ENCODE results near the gene SMAD4. TPM values are rescaled to one million over a fixed set of nuclear protein-coding genes. Genes with fewer than 3 reads are reported as not detected.
A peak's percentile ranks its signal among the peaks of the same experiment; 100 is the strongest.

SMAD4 gene
- total and polyA plus RNA-seq, 3 experiments from 2014 or later, result 62.4 to 84.3 (median 81.9) TPM

DNA sequence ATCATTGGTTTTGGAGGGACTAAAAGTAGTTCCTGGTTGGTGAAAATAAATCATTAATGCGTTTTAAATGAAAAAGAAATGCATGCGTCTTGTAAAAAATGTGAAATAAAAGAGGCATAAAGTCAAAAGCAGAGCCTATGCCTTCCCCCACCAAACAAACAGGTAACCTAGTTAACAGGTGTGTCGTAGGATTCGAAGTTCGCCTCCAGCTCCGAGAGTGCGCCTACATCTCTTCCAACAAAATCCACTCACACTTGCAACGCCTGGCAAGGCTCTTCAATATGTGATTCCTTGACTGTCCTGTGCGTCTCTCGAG lies 677 bp upstream of the SMAD4 start:
- peak in 1 of 5 donors; percentile 12 for DNase-seq
- H3K4me1 Mint-ChIP-seq, result peaks cover 33 to 63% (median 53%) of the 10 kb centered on the region in 3 donors
- Histone ChIP-seq H3K36me3 (ENCODE audit: insufficient read depth, low read length) (no peaks in the 10 kb centered on the region), H3K4me1 (ENCODE audit: insufficient read depth, low read length) (peaks cover 52% of the 10 kb centered on the region), H3K27me3 (ENCODE audit: insufficient read depth, low read length, poor library complexity, severe bottlenecking) (no peaks in the 10 kb centered on the region), H3K9me3 (ENCODE audit: low read length) (no peaks in the 10 kb centered on the region), H3K4me3 (ENCODE audit: low read length) (peak overlapping the region; percentile 77), H3K27ac (ENCODE audit: low read depth, low read length) (peak overlapping the region; percentile 75)
- H3K27me3 Mint-ChIP-seq, result peaks cover 0 to 4% of the 10 kb centered on the region in 2 donors
- POLR2A ChIA-PET, result interaction anchor here (0.6 to 4.0 kb wide), 9 partner anchors 9 to 168 kb away, joined by 3 to 44 read pairs (median 5); partner anchors contain the start of genes ELAC1, ME2 and MEX3C
- H3K36me3 Mint-ChIP-seq, result peaks cover 0 to 30% (median 4%) of the 10 kb centered on the region in 3 donors
- H3K27ac Mint-ChIP-seq, result peak overlapping the region; percentile 97 to 100 (median 99)
- no peaks in the 10 kb centered on the region for H3K9me3 Mint-ChIP-seq
- peak overlapping the region; percentile 94 to 98 (median 97) for H3K4me3 Mint-ChIP-seq
- CTCF ChIA-PET, result interaction anchor here (1.0 to 2.6 kb wide), 6 partner anchors 12 to 168 kb away, joined by 3 to 10 read pairs (median 6); partner anchors contain the start of genes ELAC1, ME2 and MEX3C

DNA sequence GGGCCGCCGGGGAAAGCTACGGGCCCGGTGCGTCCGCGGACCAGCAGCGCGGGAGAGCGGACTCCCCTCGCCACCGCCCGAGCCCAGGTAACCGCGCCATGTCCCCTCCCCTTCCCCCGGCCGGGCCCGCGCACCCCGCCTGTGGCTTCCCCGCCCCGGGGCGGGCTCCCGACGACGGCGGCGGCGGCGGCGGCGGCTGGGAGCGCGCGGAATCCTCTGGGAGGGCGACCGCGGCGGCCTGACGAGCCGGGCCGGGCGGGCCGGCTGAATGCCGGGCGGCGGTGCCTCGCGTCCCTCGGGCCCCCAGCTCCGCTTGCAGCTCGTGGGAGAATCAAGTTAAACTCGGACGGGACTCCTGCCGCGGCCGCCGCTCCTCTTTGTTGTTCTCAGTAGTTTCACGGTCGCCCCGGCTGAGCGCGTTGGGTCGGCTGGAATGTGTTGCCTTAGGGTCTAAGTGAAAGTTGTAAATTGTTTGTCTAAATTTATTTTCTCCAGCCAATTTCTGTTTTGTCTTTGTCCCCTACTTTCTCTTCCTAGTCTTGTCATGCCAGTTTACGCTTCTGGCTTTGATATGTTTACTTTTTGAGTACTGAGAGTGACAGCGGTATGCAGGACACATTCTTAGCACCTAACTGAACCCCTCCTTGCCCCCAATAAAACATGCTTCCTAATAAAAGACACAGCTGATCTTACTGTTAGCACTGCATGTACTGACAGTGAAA lies 685 bp downstream of the SMAD4 start:
- H3K36me3 Mint-ChIP-seq, result peaks cover 0 to 39% (median 9%) of the 10 kb centered on the region in 3 donors
- H3K27ac Mint-ChIP-seq, result peak overlapping the region; percentile 95 to 99 (median 98)
- H3K27ac ChIP-seq (ENCODE audit: low read depth, low read length), result peak overlapping the region; percentile 75
- peaks cover 61% of the 10 kb centered on the region for H3K4me1 ChIP-seq (ENCODE audit: insufficient read depth, low read length)
- H3K4me1 Mint-ChIP-seq, result peaks cover 47 to 77% (median 65%) of the 10 kb centered on the region in 3 donors
- H3K4me3 ChIP-seq (ENCODE audit: low read length), result peak overlapping the region; percentile 64
- CTCF ChIA-PET, result interaction anchor here (1.2 to 2.6 kb wide), 6 partner anchors 10 to 166 kb away, joined by 4 to 10 read pairs (median 6); partner anchors contain the start of genes ELAC1, ME2 and MEX3C
- no peaks in the 10 kb centered on the region for H3K9me3 Mint-ChIP-seq
- H3K4me3 Mint-ChIP-seq, result peak overlapping the region; percentile 95 to 99 (median 98)
- H3K27me3 ChIP-seq (ENCODE audit: insufficient read depth, low read length, poor library complexity, severe bottlenecking), result no peaks in the 10 kb centered on the region
- H3K9me3 ChIP-seq (ENCODE audit: low read length), result no peaks in the 10 kb centered on the region
- POLR2A ChIA-PET, result interaction anchor here (0.7 to 4.0 kb wide), 8 partner anchors 7 to 203 kb away, joined by 3 to 44 read pairs (median 6); partner anchors contain the start of genes ELAC1, ME2 and MEX3C
- DNase-seq, result peak; percentile 61 to 79 (median 69)
- H3K36me3 ChIP-seq (ENCODE audit: insufficient read depth, low read length), result no peaks in the 10 kb centered on the region
- peaks cover 0 to 4% of the 10 kb centered on the region in 2 donors for H3K27me3 Mint-ChIP-seq

DNA sequence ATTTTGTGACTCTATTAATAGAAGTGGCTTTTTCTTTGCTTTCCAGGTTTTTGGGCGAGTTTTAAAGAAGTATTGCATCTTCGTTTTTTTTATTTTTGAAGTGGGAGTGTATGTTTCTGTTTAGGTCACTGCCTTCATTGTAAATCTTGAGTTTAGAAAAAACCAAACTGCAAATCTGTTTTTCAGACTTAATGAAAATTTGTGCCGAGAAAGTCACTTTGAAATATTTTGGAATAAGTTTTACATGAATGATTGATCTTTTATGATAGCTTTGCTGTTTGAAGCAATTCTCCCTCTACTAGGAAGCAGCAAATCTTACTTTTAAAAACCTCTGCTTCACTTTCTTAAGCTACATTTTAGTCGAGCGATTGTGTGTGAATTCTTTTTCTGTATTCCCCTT lies 2.2 kb downstream of the SMAD4 start:
- no peak overlapping the region for H3K27ac ChIP-seq (ENCODE audit: low read depth, low read length)
- peaks cover 0 to 41% (median 9%) of the 10 kb centered on the region in 3 donors for H3K36me3 Mint-ChIP-seq
- H3K36me3 ChIP-seq (ENCODE audit: insufficient read depth, low read length), result no peaks in the 10 kb centered on the region
- no peaks in the 10 kb centered on the region for H3K9me3 ChIP-seq (ENCODE audit: low read length)
- H3K9me3 Mint-ChIP-seq, result no peaks in the 10 kb centered on the region
- H3K4me1 Mint-ChIP-seq, result peaks cover 62 to 91% (median 76%) of the 10 kb centered on the region in 3 donors
- POLR2A ChIA-PET, result interaction anchor here (4.0 kb wide), 1 partner anchor 65 kb away, joined by 44 read pairs; the partner anchor contains the start of gene ELAC1
- H3K27ac Mint-ChIP-seq, result peak overlapping the region; percentile 7 to 97 (median 70)
- H3K4me3 ChIP-seq (ENCODE audit: low read length), result no peak overlapping the region
- CTCF ChIA-PET, result interaction anchor here (1.4 kb wide), 1 partner anchor 19 kb away, joined by 7 read pairs; no protein-coding TSS in a partner anchor
- peaks cover 66% of the 10 kb centered on the region for H3K4me1 ChIP-seq (ENCODE audit: insufficient read depth, low read length)
- H3K27me3 Mint-ChIP-seq, result peaks cover 0 to 4% of the 10 kb centered on the region in 2 donors
- no peak for DNase-seq
- H3K27me3 ChIP-seq (ENCODE audit: insufficient read depth, low read length, poor library complexity, severe bottlenecking), result no peaks in the 10 kb centered on the region
- peak overlapping the region; percentile 95 to 99 (median 98) for H3K4me3 Mint-ChIP-seq

DNA sequence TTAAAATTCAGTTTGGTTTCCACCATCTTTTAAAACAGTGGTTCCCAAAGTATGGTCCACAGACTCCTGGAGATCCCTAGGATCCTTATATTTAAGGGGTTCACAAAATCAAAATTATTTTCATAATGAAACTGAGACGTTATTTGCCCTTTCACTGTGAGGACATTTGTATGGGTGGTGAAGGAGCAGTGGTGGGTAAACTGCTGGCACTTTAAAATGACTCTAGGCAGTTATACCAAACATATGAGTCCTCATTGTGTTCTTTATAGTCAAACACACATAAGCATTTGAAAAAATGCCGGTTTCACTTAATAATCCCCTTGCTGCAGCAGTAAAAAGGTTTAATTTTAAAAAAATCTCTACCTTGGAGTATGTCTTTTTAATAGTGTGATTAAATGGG lies 7.2 kb downstream of the SMAD4 start:
- no peak overlapping the region for H3K27ac ChIP-seq (ENCODE audit: low read depth, low read length)
- Mint-ChIP-seq H3K36me3 (peaks cover 0 to 22% (median 9%) of the 10 kb centered on the region in 3 donors), H3K9me3 (no peaks in the 10 kb centered on the region), H3K4me3 (peak overlapping the region in 5 of 7 donors; percentile 4 to 49 (median 34)), H3K27me3 (no peaks in the 10 kb centered on the region), H3K27ac (peak overlapping the region in 2 of 8 donors; percentile 57 to 76), H3K4me1 (peaks cover 80 to 99% (median 97%) of the 10 kb centered on the region in 3 donors)
- ChIA-PET CTCF (interaction anchor here (0.9 kb wide), 1 partner anchor 15 kb away, joined by 3 read pairs; no protein-coding TSS in a partner anchor), POLR2A (no interaction called here)
- H3K4me1 ChIP-seq (ENCODE audit: insufficient read depth, low read length), result peaks cover 86% of the 10 kb centered on the region
- H3K9me3 ChIP-seq (ENCODE audit: low read length), result no peaks in the 10 kb centered on the region
- no peak overlapping the region for H3K4me3 ChIP-seq (ENCODE audit: low read length)
- no peaks in the 10 kb centered on the region for H3K27me3 ChIP-seq (ENCODE audit: insufficient read depth, low read length, poor library complexity, severe bottlenecking)
- DNase-seq, result no peak
- no peaks in the 10 kb centered on the region for H3K36me3 ChIP-seq (ENCODE audit: insufficient read depth, low read length)

DNA sequence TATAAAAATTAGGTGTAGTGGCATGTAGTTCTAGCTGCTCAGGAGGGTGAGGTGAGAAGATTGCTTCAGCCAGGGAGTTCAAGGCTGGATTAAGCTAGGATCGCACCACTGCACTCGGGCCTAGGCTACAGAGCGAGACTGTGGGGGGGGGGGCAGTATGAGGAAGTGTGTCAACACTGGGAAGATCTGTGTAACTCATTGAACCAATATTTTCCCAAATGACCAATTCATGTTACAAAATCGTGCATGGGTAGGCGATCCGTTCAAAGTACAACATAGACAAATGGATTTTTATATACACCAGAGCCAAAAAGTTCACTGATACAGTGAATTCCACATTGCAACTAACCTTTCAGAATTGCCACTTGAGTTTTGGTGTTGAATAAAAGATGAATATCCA lies 8.1 kb downstream of the SMAD4 start:
- Mint-ChIP-seq H3K9me3 (no peaks in the 10 kb centered on the region), H3K27ac (peak overlapping the region in 4 of 8 donors; percentile 39 to 84 (median 66)), H3K4me3 (peak overlapping the region in 4 of 7 donors; percentile 4 to 49 (median 34)), H3K36me3 (peaks cover 0 to 16% (median 9%) of the 10 kb centered on the region in 3 donors), H3K4me1 (peaks cover 82 to 99% (median 99%) of the 10 kb centered on the region in 3 donors), H3K27me3 (no peaks in the 10 kb centered on the region)
- no peaks in the 10 kb centered on the region for H3K9me3 ChIP-seq (ENCODE audit: low read length)
- no peak for DNase-seq
- POLR2A ChIA-PET, result interaction anchor here (1.0 kb wide), 2 partner anchors 8 to 159 kb away, joined by 6 read pairs; partner anchors contain the start of genes ME2 and SMAD4
- H3K27ac ChIP-seq (ENCODE audit: low read depth, low read length), result no peak overlapping the region
- H3K27me3 ChIP-seq (ENCODE audit: insufficient read depth, low read length, poor library complexity, severe bottlenecking), result no peaks in the 10 kb centered on the region
- CTCF ChIA-PET, result interaction anchor here (1.2 kb wide), 1 partner anchor 16 kb away, joined by 4 read pairs; no protein-coding TSS in a partner anchor
- no peaks in the 10 kb centered on the region for H3K36me3 ChIP-seq (ENCODE audit: insufficient read depth, low read length)
- H3K4me3 ChIP-seq (ENCODE audit: low read length), result no peak overlapping the region
- H3K4me1 ChIP-seq (ENCODE audit: insufficient read depth, low read length), result peaks cover 88% of the 10 kb centered on the region

DNA sequence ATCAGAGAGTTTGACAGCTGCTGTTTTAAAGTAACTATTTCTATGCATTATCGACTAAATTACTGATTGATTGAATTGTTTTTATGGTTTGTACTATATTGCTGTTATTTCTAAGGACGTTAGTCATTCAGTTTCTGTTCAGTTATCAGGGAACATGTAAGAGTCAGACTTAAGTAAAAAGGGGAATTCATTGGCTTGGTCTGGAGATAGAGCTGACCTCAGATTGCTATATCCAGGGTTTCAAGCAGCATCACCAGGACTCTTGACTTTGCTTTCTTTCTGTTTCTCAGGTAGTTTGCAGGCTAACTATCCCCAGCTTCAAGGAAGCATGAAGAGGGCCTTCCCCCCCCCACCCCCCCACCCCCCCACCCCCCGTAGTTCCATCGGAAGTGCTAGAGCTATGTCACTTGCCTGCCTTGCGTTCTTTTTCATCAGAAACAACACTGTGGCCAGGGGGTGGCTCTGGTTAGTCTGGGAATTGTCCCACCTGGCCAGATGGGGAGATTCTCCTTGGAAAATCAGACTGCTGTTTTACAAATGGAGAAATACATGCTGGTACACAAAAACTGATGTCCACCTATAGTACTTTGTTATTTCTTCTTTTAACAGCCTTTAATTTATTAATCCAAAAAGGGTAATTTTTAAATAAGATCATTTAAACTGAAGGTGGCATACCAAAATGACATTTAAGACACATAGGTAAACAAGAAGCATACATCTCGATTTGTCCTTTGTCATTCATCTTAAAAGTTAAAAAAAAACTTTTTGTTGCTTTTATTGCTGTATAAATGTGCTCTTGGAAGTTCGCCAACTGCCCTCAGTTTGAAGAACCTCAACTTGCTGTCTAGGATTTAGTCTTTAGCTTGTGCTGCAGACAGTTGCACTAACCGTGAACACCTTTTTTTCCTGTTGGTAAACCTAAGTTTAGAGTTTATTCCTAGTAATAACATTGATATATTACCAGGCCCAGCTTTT lies 9.4 kb downstream of the SMAD4 start:
- peaks cover 86 to 100% (median 99%) of the 10 kb centered on the region in 3 donors for H3K4me1 Mint-ChIP-seq
- Histone ChIP-seq H3K36me3 (ENCODE audit: insufficient read depth, low read length) (no peaks in the 10 kb centered on the region), H3K27ac (ENCODE audit: low read depth, low read length) (no peak overlapping the region), H3K9me3 (ENCODE audit: low read length) (no peaks in the 10 kb centered on the region), H3K27me3 (ENCODE audit: insufficient read depth, low read length, poor library complexity, severe bottlenecking) (no peaks in the 10 kb centered on the region), H3K4me3 (ENCODE audit: low read length) (no peak overlapping the region), H3K4me1 (ENCODE audit: insufficient read depth, low read length) (peaks cover 81% of the 10 kb centered on the region)
- peak overlapping the region in 7 of 8 donors; percentile 47 to 94 (median 67) for H3K27ac Mint-ChIP-seq
- peak in 1 of 5 donors; percentile 13 for DNase-seq
- peaks cover 0 to 10% (median 4%) of the 10 kb centered on the region in 3 donors for H3K36me3 Mint-ChIP-seq
- POLR2A ChIA-PET, result interaction anchor here (1.0 to 1.2 kb wide), 2 partner anchors 9 to 160 kb away, joined by 4 to 6 read pairs; partner anchors contain the start of genes ME2 and SMAD4
- CTCF ChIA-PET, result interaction anchor here (1.2 to 1.4 kb wide), 2 partner anchors 15 to 157 kb away, joined by 3 to 4 read pairs; no protein-coding TSS in a partner anchor
- peak overlapping the region in 6 of 7 donors; percentile 36 to 51 (median 42) for H3K4me3 Mint-ChIP-seq
- no peaks in the 10 kb centered on the region for H3K27me3 Mint-ChIP-seq
- no peaks in the 10 kb centered on the region for H3K9me3 Mint-ChIP-seq

Data from CD8-positive, alpha-beta memory T cell (primary cell).